Calu3 (cell line): Measurements from ENCODE around the gene IDI1. TPM values are rescaled to one million over a fixed set of nuclear protein-coding genes. Genes with fewer than 3 reads are reported as not detected.

Experiments
- BruUV-seq: library from RNA; stranded (reverse); fragments of 400-500 nt; replicated peaks from 2 replicates; lab custom pipeline; 2021; lab: Mats Ljungman, UMichigan
- CTCF ChIA-PET: fragments of 300-600 bp; sonication (Branson Sonifier 250); formaldehyde crosslinking; loops from one replicate; lab custom pipeline; 2022; ENCODE audit warnings: antibody characterized with exemption; lab: Charles Lee
- DNase-seq: peaks from one replicate; pipeline ENCODE4 v3.0.0; 2022
- H3K27ac Mint-ChIP-seq: one replicate; pipeline ENCODE4 v1.8.0; 2022; ENCODE audit warnings: mixed read lengths; ENCODE audit not compliant: unreplicated experiment
- H3K27me3 Mint-ChIP-seq: one replicate; pipeline ENCODE4 v1.8.0; 2022; ENCODE audit warnings: mixed read lengths; ENCODE audit not compliant: unreplicated experiment
- H3K36me3 Mint-ChIP-seq: one replicate; pipeline ENCODE4 v1.8.0; 2022; ENCODE audit warnings: mild to moderate bottlenecking, moderate library complexity, mixed read lengths; ENCODE audit not compliant: insufficient read depth, unreplicated experiment
- H3K4me1 Mint-ChIP-seq: one replicate; pipeline ENCODE4 v1.8.0; 2022; ENCODE audit warnings: mild to moderate bottlenecking, low read depth, mixed read lengths; ENCODE audit not compliant: unreplicated experiment
- H3K4me3 Mint-ChIP-seq: one replicate; pipeline ENCODE4 v1.8.0; 2022; ENCODE audit warnings: mild to moderate bottlenecking, low read depth, moderate library complexity, mixed read lengths; ENCODE audit not compliant: unreplicated experiment
- H3K9me3 Mint-ChIP-seq: one replicate; pipeline ENCODE4 v1.8.0; 2022; ENCODE audit warnings: low read depth, mixed read lengths; ENCODE audit not compliant: unreplicated experiment
- CTCF ChIP-seq: fragments of 200-600 bp; IDR thresholded peaks from one replicate; pipeline ENCODE4 v1.8.0; 2022; ENCODE audit warnings: antibody characterized with exemption; ENCODE audit not compliant: unreplicated experiment
- intact Hi-C: fragments of 100-400 bp; cut with micrococcal nuclease; formaldehyde crosslinking; loops from one replicate; pipeline ENCODE4 v1.10.0; 2022; ENCODE audit not compliant: unreplicated experiment
- total RNA-seq: library from RNA; stranded (reverse); gene quantifications from 2 replicates; pipeline ENCODE4 v1.2.3, GENCODE V29; 2022

The IDI1 gene
- total RNA-seq, 1 experiment from 2014 or later, result 108 TPM

- Mint-ChIP-seq H3K9me3 (no peaks in the 10 kb centered on the region), H3K27ac (no peak overlapping the region), H3K4me3 (peak overlapping the region; percentile 90), H3K27me3 (no peaks in the 10 kb centered on the region), H3K36me3 (peaks cover 83% of the 10 kb centered on the region), H3K4me1 (peaks cover 40% of the 10 kb centered on the region)
- CTCF ChIA-PET, result no interaction called here
- intact Hi-C loops, result no loop called here
- no peak for TF ChIP-seq CTCF
- BruUV-seq, result no TSS peak
- DNase-seq, result no peak
These were observed 58.1 kb downstream of the IDI1 start for GRCh38 chr10:990808-991207.

Other genes starting within 250 kb of the IDI1 start
- 181 and 183 TPM in 2 replicates for gene LARP4B, start 117.4 kb downstream of the IDI1 start, total RNA-seq
- 123 and 128 TPM in 2 replicates for gene GTPBP4, start 60.7 kb downstream of the IDI1 start, total RNA-seq
- not detected in 2 replicates for gene IDI2, start 23.3 kb downstream of the IDI1 start, total RNA-seq
- gene WDR37, start 7.3 kb upstream of the IDI1 start, total RNA-seq, result 16.1 and 17.8 TPM in 2 replicates